GM12801 (cell line): ENCODE data around the gene ATXN2L.

Experiments used
- CTCF ChIP-seq: IDR thresholded peaks from one replicate; pipeline ENCODE4 v1.5.1; 2011; ENCODE audit warnings: control low read depth; ENCODE audit not compliant: insufficient read length; ENCODE audit errors: extremely low read depth

Gene ATXN2L

GRCh38 chr16:28845293-28845692 is 22.5 kb downstream of the ATXN2L start:
- TF ChIP-seq CTCF, result no peak

- TF ChIP-seq CTCF, result no peak
Measured at GRCh38 chr16:28845761-28846079, 22.9 kb downstream of the ATXN2L start.

- no peak for TF ChIP-seq CTCF
Measured at GRCh38 chr16:28846080-28846932, 23.5 kb downstream of the ATXN2L start, which contains the start of gene TUFM. TSS of gene TUFM (minus strand) at chr16:28846348. CDS start at chr16:28846269, 79 bp downstream.

GRCh38 chr16:28846933-28847273 is 24.1 kb downstream of the ATXN2L start:
- no peak for TF ChIP-seq CTCF

- TF ChIP-seq CTCF, result no peak
Measured at GRCh38 chr16:28858421-28858820, 35.6 kb downstream of the ATXN2L start.

GRCh38 chr16:28859326-28859725 is 36.5 kb downstream of the ATXN2L start:
- no peak for TF ChIP-seq CTCF

- no peak for TF ChIP-seq CTCF
Measured at GRCh38 chr16:28863929-28864793, 41.4 kb downstream of the ATXN2L start.
